Measurements from ENCODE around the gene GUCA1A. TPM values are rescaled to one million over a fixed set of nuclear protein-coding genes. Genes with fewer than 3 reads are reported as not detected.

The GUCA1A gene
- total RNA-seq, 6 donors from 2014 or later, result not detected

DNA sequence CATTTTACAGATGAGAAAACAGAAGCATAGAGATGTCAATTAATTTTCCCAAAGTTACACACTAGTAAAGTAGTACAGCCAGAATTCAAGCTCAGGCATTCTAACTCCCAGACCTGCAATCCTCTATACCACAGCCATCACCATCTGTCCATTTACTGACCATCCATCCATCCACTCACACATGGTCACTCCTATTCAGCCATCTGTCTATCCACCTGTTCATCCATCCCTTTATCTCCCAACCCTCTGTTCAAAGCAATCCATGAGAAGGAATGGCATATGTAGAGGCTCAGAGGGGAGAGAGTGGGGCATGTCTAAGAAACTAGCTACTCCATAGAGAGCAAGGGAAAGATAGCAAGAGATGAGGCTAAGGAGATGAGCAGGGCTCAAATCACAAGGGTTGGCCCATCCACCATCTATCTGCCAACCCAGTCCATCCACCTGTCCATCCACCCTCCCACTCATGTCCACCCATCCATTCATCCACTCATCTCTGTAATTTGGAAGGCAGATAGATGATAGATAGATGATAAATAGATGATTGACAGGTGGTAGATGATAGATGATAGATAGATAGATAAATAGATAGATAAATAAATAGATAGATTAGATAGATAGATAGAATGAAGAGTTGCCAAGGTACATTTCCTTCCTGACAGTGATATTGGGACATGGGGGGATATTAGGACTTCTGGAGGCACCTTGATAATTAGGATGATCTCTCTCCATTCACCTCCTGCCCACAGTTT, 18.5 kb upstream of the GUCA1A start:
- ATAC-seq (ENCODE audit: low FRiP score in 2 of 2), result no peak
- H3K4me1 ChIP-seq, result no peaks in the 10 kb centered on the region
- TF ChIP-seq POLR2AphosphoS5 (IDR thresholded peaks at IDR 0.05) (no peak), POLR2A (IDR thresholded peaks at IDR 0.05) (no peak), EP300 (IDR thresholded peaks at IDR 0.05) (no peak)
- TF ChIP-seq, protein P1, sequence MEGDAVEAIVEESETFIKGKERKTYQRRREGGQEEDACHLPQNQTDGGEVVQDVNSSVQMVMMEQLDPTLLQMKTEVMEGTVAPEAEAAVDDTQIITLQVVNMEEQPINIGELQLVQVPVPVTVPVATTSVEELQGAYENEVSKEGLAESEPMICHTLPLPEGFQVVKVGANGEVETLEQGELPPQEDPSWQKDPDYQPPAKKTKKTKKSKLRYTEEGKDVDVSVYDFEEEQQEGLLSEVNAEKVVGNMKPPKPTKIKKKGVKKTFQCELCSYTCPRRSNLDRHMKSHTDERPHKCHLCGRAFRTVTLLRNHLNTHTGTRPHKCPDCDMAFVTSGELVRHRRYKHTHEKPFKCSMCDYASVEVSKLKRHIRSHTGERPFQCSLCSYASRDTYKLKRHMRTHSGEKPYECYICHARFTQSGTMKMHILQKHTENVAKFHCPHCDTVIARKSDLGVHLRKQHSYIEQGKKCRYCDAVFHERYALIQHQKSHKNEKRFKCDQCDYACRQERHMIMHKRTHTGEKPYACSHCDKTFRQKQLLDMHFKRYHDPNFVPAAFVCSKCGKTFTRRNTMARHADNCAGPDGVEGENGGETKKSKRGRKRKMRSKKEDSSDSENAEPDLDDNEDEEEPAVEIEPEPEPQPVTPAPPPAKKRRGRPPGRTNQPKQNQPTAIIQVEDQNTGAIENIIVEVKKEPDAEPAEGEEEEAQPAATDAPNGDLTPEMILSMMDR (IDR thresholded peaks at IDR 0.05), result no peak
- no peaks in the 10 kb centered on the region for H3K27me3 ChIP-seq
- DNase-seq, result no peak
- H3K9me3 ChIP-seq, result no peaks in the 10 kb centered on the region
- H3K36me3 ChIP-seq, result no peaks in the 10 kb centered on the region
- no peak overlapping the region for H3K27ac ChIP-seq
- no peak overlapping the region for H3K4me3 ChIP-seq

DNA sequence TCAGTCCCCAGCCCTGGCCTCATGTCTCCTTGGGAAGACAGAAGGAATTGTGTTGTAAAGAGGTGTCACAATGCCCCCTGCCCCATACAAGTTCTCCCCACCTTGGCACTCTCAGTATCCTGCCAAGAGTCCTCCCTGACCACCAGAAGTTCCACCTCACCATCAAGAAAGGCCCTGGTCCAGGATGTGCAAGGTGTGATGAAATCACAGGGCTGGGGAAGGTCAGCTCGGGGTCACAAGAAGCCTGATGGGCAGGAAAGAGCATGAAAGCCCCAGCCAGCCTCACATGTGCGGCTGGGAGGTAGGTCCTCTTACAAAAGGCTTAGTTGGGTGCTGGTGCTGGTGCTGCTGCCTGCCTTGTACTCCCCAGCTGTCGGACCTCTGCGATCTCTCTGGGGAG, 17.9 kb upstream of the GUCA1A start:
- Histone ChIP-seq H3K9me3 (no peaks in the 10 kb centered on the region), H3K27me3 (no peaks in the 10 kb centered on the region), H3K27ac (no peak overlapping the region), H3K36me3 (no peaks in the 10 kb centered on the region), H3K4me3 (no peak overlapping the region), H3K4me1 (no peaks in the 10 kb centered on the region)
- 86% methylated on average over 4 of the region's 4 CpGs for WGBS, 2 donors
- DNase-seq (no peak), ATAC-seq (ENCODE audit: low FRiP score in 2 of 2) (no peak)
- TF ChIP-seq EP300 (IDR thresholded peaks at IDR 0.05), result no peak
- TF ChIP-seq POLR2AphosphoS5 (IDR thresholded peaks at IDR 0.05), result no peak
- TF ChIP-seq POLR2A (IDR thresholded peaks at IDR 0.05), result no peak

DNA sequence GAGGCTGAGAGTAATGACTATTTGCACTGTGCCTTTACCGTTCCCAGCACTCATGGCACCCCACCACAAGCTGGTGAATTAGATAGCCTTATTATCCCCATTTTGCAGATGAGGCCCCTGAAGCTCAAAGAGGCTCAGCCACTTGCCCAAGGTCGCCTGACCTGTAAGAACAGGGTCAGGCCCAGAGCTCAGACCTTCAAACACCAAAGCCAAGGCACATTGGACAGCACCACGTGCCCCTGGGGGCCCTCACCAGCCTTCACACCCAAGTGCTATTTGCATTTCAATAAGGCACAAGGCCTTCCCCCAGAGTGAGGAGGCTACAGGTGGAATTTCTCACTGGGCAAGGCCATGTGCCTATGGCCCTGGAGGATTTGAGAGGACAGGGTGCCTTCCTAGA, 16.5 kb upstream of the GUCA1A start:
- H3K9me3 ChIP-seq, result no peaks in the 10 kb centered on the region
- no peaks in the 10 kb centered on the region for H3K36me3 ChIP-seq
- ATAC-seq (ENCODE audit: low FRiP score in 2 of 2), result no peak
- 67 to 79% methylated on average over 1 to 3 of the region's 3 CpGs for WGBS, 2 donors
- TF ChIP-seq, protein P1 (IDR thresholded peaks at IDR 0.05), result no peak
- TF ChIP-seq POLR2A (IDR thresholded peaks at IDR 0.05), result no peak
- no peak for TF ChIP-seq EP300 (IDR thresholded peaks at IDR 0.05)
- no peak for TF ChIP-seq POLR2AphosphoS5 (IDR thresholded peaks at IDR 0.05)
- no peak overlapping the region for H3K4me3 ChIP-seq
- H3K4me1 ChIP-seq, result no peaks in the 10 kb centered on the region
- no peaks in the 10 kb centered on the region for H3K27me3 ChIP-seq
- DNase-seq, result no peak
- no peak overlapping the region for H3K27ac ChIP-seq

DNA sequence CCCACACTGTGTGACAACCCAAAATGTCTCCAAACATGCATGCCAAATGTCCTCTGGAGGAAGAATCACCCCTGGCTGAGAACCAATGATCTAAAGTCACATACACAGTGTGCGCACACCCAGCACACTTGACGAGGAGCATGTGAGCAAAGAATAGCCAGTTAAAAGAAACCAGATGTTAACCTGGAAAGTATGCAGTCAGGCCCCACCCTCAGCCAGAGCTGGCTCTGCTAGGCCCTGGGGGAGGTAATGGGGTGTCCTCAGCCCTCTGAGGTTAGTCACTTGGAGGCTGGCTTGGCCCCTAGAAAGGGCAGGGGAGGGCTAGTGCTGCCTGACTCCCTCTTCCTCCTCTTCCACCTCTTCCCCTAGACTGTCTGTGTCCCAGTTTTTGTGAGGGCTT, 15.2 kb upstream of the GUCA1A start:
- Histone ChIP-seq H3K27ac (no peak overlapping the region), H3K9me3 (no peaks in the 10 kb centered on the region), H3K4me1 (no peaks in the 10 kb centered on the region), H3K36me3 (no peaks in the 10 kb centered on the region), H3K4me3 (no peak overlapping the region), H3K27me3 (no peaks in the 10 kb centered on the region)
- ATAC-seq (ENCODE audit: low FRiP score in 2 of 2) (peak in 1 of 2 donors; percentile 70), DNase-seq (no peak)
- WGBS, 2 donors, result 66 to 83% methylated on average over 2 of the region's 2 CpGs
- TF ChIP-seq POLR2A (IDR thresholded peaks at IDR 0.05) (no peak), EP300 (IDR thresholded peaks at IDR 0.05) (no peak), POLR2AphosphoS5 (IDR thresholded peaks at IDR 0.05) (no peak)
- TF ChIP-seq, protein P1 (IDR thresholded peaks at IDR 0.05), result no peak

GRCh38 chr6:42158631-42159030, 14.5 kb upstream of the GUCA1A start:
- TF ChIP-seq POLR2AphosphoS5 (IDR thresholded peaks at IDR 0.05) (no peak), EP300 (IDR thresholded peaks at IDR 0.05) (no peak), POLR2A (IDR thresholded peaks at IDR 0.05) (no peak)
- TF ChIP-seq, protein P1 (IDR thresholded peaks at IDR 0.05), result no peak

More at GRCh38 chr6:42158631-42159030, 14.5 kb upstream of the GUCA1A start:
- DNase-seq, result no peak
- ATAC-seq (ENCODE audit: low FRiP score in 2 of 2), result no peak
- Histone ChIP-seq H3K36me3 (no peaks in the 10 kb centered on the region), H3K9me3 (no peaks in the 10 kb centered on the region), H3K27me3 (no peaks in the 10 kb centered on the region), H3K27ac (no peak overlapping the region), H3K4me3 (no peak overlapping the region), H3K4me1 (no peaks in the 10 kb centered on the region)
- WGBS, 2 donors, result 76 to 100% methylated on average over 2 of the region's 2 CpGs

Measured in upper lobe of left lung (tissue), 6 donors.